ENCODE data around the gene NTRK2.

NTRK2 gene

GRCh38 chr9:84860249-84861115, 191.0 kb downstream of the NTRK2 start:
- Histone ChIP-seq H2BK5ac (ENCODE audit: low read depth, low read length, poor library complexity) (no peak overlapping the region), H2AK5ac (ENCODE audit: low read length) (no peak overlapping the region), H4K91ac (ENCODE audit: low read depth, low read length) (no peak overlapping the region), H2BK120ac (ENCODE audit: insufficient read depth, low read length, poor library complexity) (no peak overlapping the region), H4K8ac (ENCODE audit: low read depth, low read length) (no peak overlapping the region), H3K4me1 (ENCODE audit: control insufficient read depth in 1 of 2, insufficient read depth in 2 of 2, low read length in 2 of 2) (peaks cover 0 to 2% of the 10 kb centered on the region in 2 experiments), H4K12ac (ENCODE audit: low read depth, low read length) (no peak overlapping the region), H3K4me2 (ENCODE audit: low read length) (no peak overlapping the region), H3K27me3 (ENCODE audit: insufficient read depth, low read length) (no peaks in the 10 kb centered on the region), H3K79me2 (ENCODE audit: control insufficient read depth, insufficient read depth, low read length, poor library complexity) (no peaks in the 10 kb centered on the region), H3K18ac (ENCODE audit: low read length) (no peak overlapping the region), H3K27ac (ENCODE audit: low read depth, low read length) (no peak overlapping the region), H2AFZ (ENCODE audit: insufficient read depth, low read length, poor library complexity) (no peak overlapping the region), H2BK12ac (ENCODE audit: low read length) (no peak overlapping the region), H3K79me1 (ENCODE audit: low read length) (no peaks in the 10 kb centered on the region), H3K9me3 (ENCODE audit: insufficient read depth, low read depth, low read length) (peaks cover 3% of the 10 kb centered on the region), H3K36me3 (ENCODE audit: control insufficient read depth in 1 of 2, insufficient read depth in 2 of 2, low read length in 2 of 2) (no peaks in the 10 kb centered on the region), H3K9ac (ENCODE audit: low read length) (no peak overlapping the region), H3K4ac (ENCODE audit: low read depth, low read length) (no peak overlapping the region), H3K14ac (ENCODE audit: low read length) (no peak overlapping the region), H3K23ac (ENCODE audit: low read length) (no peak overlapping the region), H3K4me3 (ENCODE audit: low read depth, low read length) (no peak overlapping the region)
- no peak for DNase-seq
- no CpG with 5 or more reads among the region's 12 CpGs for WGBS (ENCODE audit: extremely low coverage, insufficient coverage, insufficient read length)

- no CpG with 5 or more reads among the region's 4 CpGs for WGBS (ENCODE audit: extremely low coverage, insufficient coverage, insufficient read length)
- no peak overlapping the region for H3K4me2 ChIP-seq (ENCODE audit: low read length)
- H3K4ac ChIP-seq (ENCODE audit: low read depth, low read length) = no peak overlapping the region
- H3K4me1 ChIP-seq (ENCODE audit: control insufficient read depth in 1 of 2, insufficient read depth in 2 of 2, low read length in 2 of 2) = peaks cover 0 to 2% of the 10 kb centered on the region in 2 experiments
- no peak overlapping the region for H3K23ac ChIP-seq (ENCODE audit: low read length)
- no peak overlapping the region for H3K14ac ChIP-seq (ENCODE audit: low read length)
- H3K27ac ChIP-seq (ENCODE audit: low read depth, low read length) = no peak overlapping the region
- H2BK120ac ChIP-seq (ENCODE audit: insufficient read depth, low read length, poor library complexity) = no peak overlapping the region
- peaks cover 3% of the 10 kb centered on the region for H3K9me3 ChIP-seq (ENCODE audit: insufficient read depth, low read depth, low read length)
- H4K91ac ChIP-seq (ENCODE audit: low read depth, low read length) = no peak overlapping the region
- H4K8ac ChIP-seq (ENCODE audit: low read depth, low read length) = no peak overlapping the region
- H2BK5ac ChIP-seq (ENCODE audit: low read depth, low read length, poor library complexity) = no peak overlapping the region
- H2AK5ac ChIP-seq (ENCODE audit: low read length) = no peak overlapping the region
- no peak overlapping the region for H2BK12ac ChIP-seq (ENCODE audit: low read length)
- H3K4me3 ChIP-seq (ENCODE audit: low read depth, low read length) = no peak overlapping the region
- H4K12ac ChIP-seq (ENCODE audit: low read depth, low read length) = no peak overlapping the region
- no peaks in the 10 kb centered on the region for H3K27me3 ChIP-seq (ENCODE audit: insufficient read depth, low read length)
- H3K9ac ChIP-seq (ENCODE audit: low read length) = no peak overlapping the region
- no peaks in the 10 kb centered on the region for H3K36me3 ChIP-seq (ENCODE audit: control insufficient read depth in 1 of 2, insufficient read depth in 2 of 2, low read length in 2 of 2)
- DNase-seq = no peak
- H3K79me1 ChIP-seq (ENCODE audit: low read length) = no peaks in the 10 kb centered on the region
- no peak overlapping the region for H3K18ac ChIP-seq (ENCODE audit: low read length)
- H2AFZ ChIP-seq (ENCODE audit: insufficient read depth, low read length, poor library complexity) = no peak overlapping the region
- no peaks in the 10 kb centered on the region for H3K79me2 ChIP-seq (ENCODE audit: control insufficient read depth, insufficient read depth, low read length, poor library complexity)
Measured at GRCh38 chr9:84861455-84861854, 191.9 kb downstream of the NTRK2 start.

GRCh38 chr9:84862308-84862707, 192.8 kb downstream of the NTRK2 start:
- Histone ChIP-seq H2BK120ac (ENCODE audit: insufficient read depth, low read length, poor library complexity) (no peak overlapping the region), H3K9me3 (ENCODE audit: insufficient read depth, low read depth, low read length) (peaks cover 3% of the 10 kb centered on the region), H3K23ac (ENCODE audit: low read length) (no peak overlapping the region), H2BK5ac (ENCODE audit: low read depth, low read length, poor library complexity) (no peak overlapping the region), H3K27ac (ENCODE audit: low read depth, low read length) (no peak overlapping the region), H3K79me2 (ENCODE audit: control insufficient read depth, insufficient read depth, low read length, poor library complexity) (no peaks in the 10 kb centered on the region), H3K18ac (ENCODE audit: low read length) (no peak overlapping the region), H4K8ac (ENCODE audit: low read depth, low read length) (no peak overlapping the region), H3K27me3 (ENCODE audit: insufficient read depth, low read length) (no peaks in the 10 kb centered on the region), H3K4ac (ENCODE audit: low read depth, low read length) (no peak overlapping the region), H3K79me1 (ENCODE audit: low read length) (no peaks in the 10 kb centered on the region), H4K91ac (ENCODE audit: low read depth, low read length) (no peak overlapping the region), H3K4me2 (ENCODE audit: low read length) (no peak overlapping the region), H3K14ac (ENCODE audit: low read length) (no peak overlapping the region), H3K9ac (ENCODE audit: low read length) (no peak overlapping the region), H3K4me1 (ENCODE audit: control insufficient read depth in 1 of 2, insufficient read depth in 2 of 2, low read length in 2 of 2) (peaks cover 0 to 2% of the 10 kb centered on the region in 2 experiments), H2AFZ (ENCODE audit: insufficient read depth, low read length, poor library complexity) (no peak overlapping the region), H3K36me3 (ENCODE audit: control insufficient read depth in 1 of 2, insufficient read depth in 2 of 2, low read length in 2 of 2) (no peaks in the 10 kb centered on the region), H2AK5ac (ENCODE audit: low read length) (no peak overlapping the region), H4K12ac (ENCODE audit: low read depth, low read length) (no peak overlapping the region), H2BK12ac (ENCODE audit: low read length) (no peak overlapping the region), H3K4me3 (ENCODE audit: low read depth, low read length) (no peak overlapping the region)
- DNase-seq = no peak
- WGBS (ENCODE audit: extremely low coverage, insufficient coverage, insufficient read length) = no CpG with 5 or more reads among the region's 7 CpGs

GRCh38 chr9:84862810-84863287, 193.3 kb downstream of the NTRK2 start:
- no peak overlapping the region for H3K23ac ChIP-seq (ENCODE audit: low read length)
- no peak overlapping the region for H2AFZ ChIP-seq (ENCODE audit: insufficient read depth, low read length, poor library complexity)
- DNase-seq = peak in 1 of 2 donors; percentile 34
- no peak overlapping the region for H4K8ac ChIP-seq (ENCODE audit: low read depth, low read length)
- WGBS (ENCODE audit: extremely low coverage, insufficient coverage, insufficient read length) = no CpG with 5 or more reads among the region's 2 CpGs
- H3K9me3 ChIP-seq (ENCODE audit: insufficient read depth, low read depth, low read length) = peaks cover 3% of the 10 kb centered on the region
- H3K36me3 ChIP-seq (ENCODE audit: control insufficient read depth in 1 of 2, insufficient read depth in 2 of 2, low read length in 2 of 2) = no peaks in the 10 kb centered on the region
- H2BK12ac ChIP-seq (ENCODE audit: low read length) = no peak overlapping the region
- no peak overlapping the region for H3K4me2 ChIP-seq (ENCODE audit: low read length)
- H3K4ac ChIP-seq (ENCODE audit: low read depth, low read length) = no peak overlapping the region
- H4K91ac ChIP-seq (ENCODE audit: low read depth, low read length) = no peak overlapping the region
- no peaks in the 10 kb centered on the region for H3K27me3 ChIP-seq (ENCODE audit: insufficient read depth, low read length)
- no peak overlapping the region for H3K4me3 ChIP-seq (ENCODE audit: low read depth, low read length)
- H4K12ac ChIP-seq (ENCODE audit: low read depth, low read length) = no peak overlapping the region
- no peak overlapping the region for H3K27ac ChIP-seq (ENCODE audit: low read depth, low read length)
- H3K79me2 ChIP-seq (ENCODE audit: control insufficient read depth, insufficient read depth, low read length, poor library complexity) = no peaks in the 10 kb centered on the region
- no peak overlapping the region for H3K14ac ChIP-seq (ENCODE audit: low read length)
- H3K79me1 ChIP-seq (ENCODE audit: low read length) = no peaks in the 10 kb centered on the region
- no peak overlapping the region for H2BK120ac ChIP-seq (ENCODE audit: insufficient read depth, low read length, poor library complexity)
- H2AK5ac ChIP-seq (ENCODE audit: low read length) = no peak overlapping the region
- H2BK5ac ChIP-seq (ENCODE audit: low read depth, low read length, poor library complexity) = no peak overlapping the region
- peaks cover 0 to 2% of the 10 kb centered on the region in 2 experiments for H3K4me1 ChIP-seq (ENCODE audit: control insufficient read depth in 1 of 2, insufficient read depth in 2 of 2, low read length in 2 of 2)
- H3K9ac ChIP-seq (ENCODE audit: low read length) = no peak overlapping the region
- H3K18ac ChIP-seq (ENCODE audit: low read length) = no peak overlapping the region

Data from trophoblast cell (in vitro differentiated cells and primary cell).